Measurements from ENCODE around the gene SLC26A3. TPM values are rescaled to one million over a fixed set of nuclear protein-coding genes. Genes with fewer than 3 reads are reported as not detected.

The SLC26A3 gene
- total and polyA plus RNA-seq, 2 experiments from 2014 or later = not detected

- peak overlapping the region; percentile 92 for H3K4me3 ChIP-seq
- no peak for TF ChIP-seq EZH2phosphoT487 (IDR thresholded peaks at IDR 0.05; ENCODE audit: insufficient read depth, low read depth)
- TF ChIP-seq EZH2 (IDR thresholded peaks at IDR 0.05; ENCODE audit: insufficient read depth, poor library complexity, severe bottlenecking) = no peak
- in situ Hi-C loops (cut with MboI) = loop anchor here (25.0 kb wide), 2 partner anchors 284 to 391 kb away; partner anchors contain the start of genes GPR22 and LAMB4
- H3K9me3 ChIP-seq (ENCODE audit: low read depth) = no peaks in the 10 kb centered on the region
- H3F3A ChIP-seq (ENCODE audit: insufficient read depth) = peaks cover 15% of the 10 kb centered on the region
- peaks cover 21% of the 10 kb centered on the region; the same call in 1 of the 2 replicates for H4K20me1 ChIP-seq (ENCODE audit: insufficient read depth)
- peaks cover 70% of the 10 kb centered on the region for H3K79me2 ChIP-seq (ENCODE audit: insufficient read depth)
- peak; percentile 34 for DNase-seq
- H3K4me2 ChIP-seq (ENCODE audit: unreplicated experiment) = peak overlapping the region; percentile 99
- H3K27me3 ChIP-seq (replicated peaks; ENCODE audit: insufficient read depth) = no peaks in the 10 kb centered on the region
- no peak overlapping the region for H2AFZ ChIP-seq
- H3K36me3 ChIP-seq (ENCODE audit: low read depth) = peaks cover 20% of the 10 kb centered on the region
- no peaks in the 10 kb centered on the region for H3K9me2 ChIP-seq (ENCODE audit: insufficient read depth)
- WGBS, 2 experiments (ENCODE audit: low coverage in 1 of 2, low lambda C conversion rate in 2 of 2, missing lambda C conversion rate in 2 of 2) = 19 to 26% methylated on average over 3 of the region's 3 CpGs
- no peak overlapping the region for H3K27ac ChIP-seq
- peaks cover 37% of the 10 kb centered on the region for H3K4me1 ChIP-seq (ENCODE audit: insufficient read depth)
- peak overlapping the region; percentile 92; the same call in 1 of the 2 replicates for H3K9ac ChIP-seq
Measured at GRCh38 chr7:107746006-107746405, 57.0 kb downstream of the SLC26A3 start.

- in situ Hi-C loops (cut with MboI) = loop anchor here (25.0 kb wide), 2 partner anchors 282 to 393 kb away; partner anchors contain the start of genes GPR22 and LAMB4
- H3K36me3 ChIP-seq (ENCODE audit: low read depth) = peaks cover 5% of the 10 kb centered on the region; the same call in 1 of the 2 replicates
- DNase-seq = no peak
- peak overlapping the region; percentile 93 for H3K27ac ChIP-seq
- 1 to 2% methylated on average over 18 to 22 of the region's 22 CpGs for WGBS, 2 experiments (ENCODE audit: low coverage in 1 of 2, low lambda C conversion rate in 2 of 2, missing lambda C conversion rate in 2 of 2)
- peaks cover 15% of the 10 kb centered on the region for H3F3A ChIP-seq (ENCODE audit: insufficient read depth)
- peak overlapping the region; percentile 92 for H3K9ac ChIP-seq
- peak overlapping the region; percentile 99 for H2AFZ ChIP-seq
- peak overlapping the region; percentile 99 for H3K4me2 ChIP-seq (ENCODE audit: unreplicated experiment)
- TF ChIP-seq EZH2phosphoT487 (IDR thresholded peaks at IDR 0.05; ENCODE audit: insufficient read depth, low read depth) = no peak
- no peak for TF ChIP-seq EZH2 (IDR thresholded peaks at IDR 0.05; ENCODE audit: insufficient read depth, poor library complexity, severe bottlenecking)
- no peaks in the 10 kb centered on the region for H3K9me3 ChIP-seq (ENCODE audit: low read depth)
- H3K4me3 ChIP-seq = peak overlapping the region; percentile 92
- peaks cover 37% of the 10 kb centered on the region for H3K4me1 ChIP-seq (ENCODE audit: insufficient read depth)
- H3K9me2 ChIP-seq (ENCODE audit: insufficient read depth) = no peaks in the 10 kb centered on the region
- peaks cover 21% of the 10 kb centered on the region; the same call in 1 of the 2 replicates for H4K20me1 ChIP-seq (ENCODE audit: insufficient read depth)
- no peaks in the 10 kb centered on the region for H3K27me3 ChIP-seq (replicated peaks; ENCODE audit: insufficient read depth)
- peaks cover 54% of the 10 kb centered on the region for H3K79me2 ChIP-seq (ENCODE audit: insufficient read depth)
Measured at GRCh38 chr7:107744345-107744750, 58.7 kb downstream of the SLC26A3 start.

- H4K20me1 ChIP-seq (ENCODE audit: insufficient read depth) = peaks cover 19% of the 10 kb centered on the region; the same call in 1 of the 2 replicates
- H3K4me1 ChIP-seq (ENCODE audit: insufficient read depth) = peaks cover 37% of the 10 kb centered on the region
- H3K4me3 ChIP-seq = peak within 1 kb of the TSS; percentile 92
- H3K36me3 ChIP-seq (ENCODE audit: low read depth) = no peaks in the 10 kb centered on the region
- in situ Hi-C loops (cut with MboI) = loop anchor here (25.0 kb wide), 2 partner anchors 281 to 394 kb away; partner anchors contain the start of genes GPR22 and LAMB4
- no peaks in the 10 kb centered on the region for H3K27me3 ChIP-seq (replicated peaks; ENCODE audit: insufficient read depth)
- peak; percentile 99 for DNase-seq
- H3F3A ChIP-seq (ENCODE audit: insufficient read depth) = peaks cover 15% of the 10 kb centered on the region
- H3K4me2 ChIP-seq (ENCODE audit: unreplicated experiment) = peak within 1 kb of the TSS; percentile 99
- peak within 1 kb of the TSS; percentile 99 for H2AFZ ChIP-seq
- 0% methylated on average over 49 of the region's 56 CpGs for WGBS, 2 experiments (ENCODE audit: low coverage in 1 of 2, low lambda C conversion rate in 2 of 2, missing lambda C conversion rate in 2 of 2)
- TF ChIP-seq EZH2phosphoT487 (IDR thresholded peaks at IDR 0.05; ENCODE audit: insufficient read depth, low read depth) (no peak), EZH2 (IDR thresholded peaks at IDR 0.05; ENCODE audit: insufficient read depth, poor library complexity, severe bottlenecking) (no peak)
- no peaks in the 10 kb centered on the region for H3K9me2 ChIP-seq (ENCODE audit: insufficient read depth)
- H3K9me3 ChIP-seq (ENCODE audit: low read depth) = no peaks in the 10 kb centered on the region
- peak within 1 kb of the TSS; percentile 93 for H3K27ac ChIP-seq
- H3K79me2 ChIP-seq (ENCODE audit: insufficient read depth) = peaks cover 48% of the 10 kb centered on the region
- H3K9ac ChIP-seq = peak within 1 kb of the TSS; percentile 92
Measured at GRCh38 chr7:107743567-107744344, 59.3 kb downstream of the SLC26A3 start, which contains the start of gene CBLL1. Gene CBLL1 (plus strand): TSS chr7:107744142. CDS start chr7:107744164, 22 bp downstream.

DNA sequence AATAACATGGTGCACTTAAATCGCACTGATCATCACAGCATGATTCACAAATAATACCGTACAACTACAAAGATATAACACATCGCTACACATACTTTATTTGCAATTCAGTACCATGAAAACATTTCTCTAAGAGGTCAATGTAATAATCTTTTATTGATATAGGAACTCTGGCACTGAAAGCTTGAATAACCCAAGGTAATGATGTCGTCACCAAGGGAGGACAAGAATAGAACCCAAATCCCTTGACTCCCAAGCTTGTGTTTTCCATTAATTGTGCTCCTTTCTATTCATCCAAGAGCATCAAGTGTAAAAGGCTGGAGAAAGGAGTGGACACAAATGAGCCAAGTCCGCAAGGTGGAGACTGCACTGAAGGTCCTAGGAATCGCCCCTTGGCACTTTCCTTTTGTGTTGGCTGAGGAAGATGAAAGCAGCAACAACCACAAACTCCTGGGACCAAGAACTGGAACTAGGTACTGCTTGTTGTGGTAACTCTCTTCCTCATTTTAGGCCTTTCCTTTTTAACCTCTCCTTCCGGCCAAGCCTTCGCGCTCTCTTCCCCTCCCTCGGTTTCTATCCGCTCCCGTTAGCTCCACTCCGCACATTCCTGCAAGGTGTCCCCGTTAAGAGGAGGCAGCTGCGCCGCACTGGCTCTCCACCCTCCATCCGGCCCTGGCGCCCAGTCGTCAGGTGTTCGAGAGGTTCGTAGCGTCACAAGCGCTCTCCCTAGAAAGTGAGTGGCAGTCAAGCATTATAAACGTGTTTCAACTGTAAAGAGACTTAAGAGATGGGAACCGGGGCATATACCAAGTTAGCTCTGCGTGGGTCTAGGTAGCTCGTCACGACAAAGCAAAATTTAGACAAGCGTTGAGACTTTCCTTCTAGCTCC, 60.1 kb downstream of the SLC26A3 start:
- H3K4me1 ChIP-seq (ENCODE audit: insufficient read depth) = peaks cover 37% of the 10 kb centered on the region
- peak overlapping the region; percentile 99 for H2AFZ ChIP-seq
- H3K27ac ChIP-seq = peak overlapping the region; percentile 93
- no peaks in the 10 kb centered on the region for H3K27me3 ChIP-seq (replicated peaks; ENCODE audit: insufficient read depth)
- peak overlapping the region; percentile 92 for H3K4me3 ChIP-seq
- peak overlapping the region; percentile 92 for H3K9ac ChIP-seq
- no peaks in the 10 kb centered on the region for H3K9me2 ChIP-seq (ENCODE audit: insufficient read depth)
- H3K79me2 ChIP-seq (ENCODE audit: insufficient read depth) = peaks cover 40% of the 10 kb centered on the region
- H3K36me3 ChIP-seq (ENCODE audit: low read depth) = no peaks in the 10 kb centered on the region
- H4K20me1 ChIP-seq (ENCODE audit: insufficient read depth) = peaks cover 13% of the 10 kb centered on the region; the same call in 1 of the 2 replicates
- peaks cover 15% of the 10 kb centered on the region for H3F3A ChIP-seq (ENCODE audit: insufficient read depth)
- peak overlapping the region; percentile 99 for H3K4me2 ChIP-seq (ENCODE audit: unreplicated experiment)
- TF ChIP-seq EZH2 (IDR thresholded peaks at IDR 0.05; ENCODE audit: insufficient read depth, poor library complexity, severe bottlenecking) (no peak), EZH2phosphoT487 (IDR thresholded peaks at IDR 0.05; ENCODE audit: insufficient read depth, low read depth) (no peak)
- 17% methylated on average over 29 of the region's 29 CpGs for WGBS, 2 experiments (ENCODE audit: low coverage in 1 of 2, low lambda C conversion rate in 2 of 2, missing lambda C conversion rate in 2 of 2)
- no peaks in the 10 kb centered on the region for H3K9me3 ChIP-seq (ENCODE audit: low read depth)
- in situ Hi-C loops (cut with MboI) = loop anchor here (25.0 kb wide), 2 partner anchors 281 to 394 kb away; partner anchors contain the start of genes GPR22 and LAMB4
- no peak for DNase-seq

All from GM23248 (cell line).